HTR-8/SVneo (cell line): ENCODE measurements around the gene EMC8.
A peak's percentile ranks its signal among the peaks of the same experiment; 100 is the strongest.
"Not testable (repeated sequence)": the region's sequence is repeated elsewhere in the genome, so short reads cannot be mapped to it uniquely, and the experiment has no call there.

Source experiments
- DNase-seq: peaks from one replicate; pipeline ENCODE4 v3.0.0; 2011; ENCODE audit warnings: low spot score, mixed read lengths; ENCODE audit not compliant: insufficient read length
- FAIRE-seq: peaks from 2 replicates; lab custom pipeline; 2011; peaks lifted over from hg19 to GRCh38; lab: Jason Lieb, UNC

EMC8 gene

GRCh38 chr16:85799497-85800320 is at the start of gene EMC8, which contains the start of gene COX4I1:
EMC8 (minus strand) TSS chr16:85799544; CDS start chr16:85799295, 249 bp downstream.
COX4I1 (plus strand) TSS chr16:85799695; CDS start chr16:85801206, 1,511 bp downstream.
- FAIRE-seq (peak; percentile 31), DNase-seq (peak; percentile 96)

GRCh38 chr16:85848986-85849385 is 49.6 kb upstream of the EMC8 start:
- no peak for FAIRE-seq
- DNase-seq: no peak

GRCh38 chr16:85847681-85848601 is 48.6 kb upstream of the EMC8 start:
- no peak for FAIRE-seq
- no peak for DNase-seq

- FAIRE-seq (no peak), DNase-seq (no peak)
Measured at GRCh38 chr16:85847036-85847435, 47.7 kb upstream of the EMC8 start.

GRCh38 chr16:85846461-85846860 is 47.1 kb upstream of the EMC8 start:
- FAIRE-seq (no peak), DNase-seq (no peak)

- FAIRE-seq (no peak), DNase-seq (no peak)
Measured at GRCh38 chr16:85845266-85845665, 45.9 kb upstream of the EMC8 start.

GRCh38 chr16:85844786-85845185 is 45.4 kb upstream of the EMC8 start:
- no peak for FAIRE-seq
- DNase-seq: no peak

GRCh38 chr16:85844169-85844481 is 44.8 kb upstream of the EMC8 start:
- DNase-seq (no peak), FAIRE-seq (no peak)

- DNase-seq (no peak), FAIRE-seq (no peak)
Measured at GRCh38 chr16:85843471-85844168, 44.3 kb upstream of the EMC8 start.

- DNase-seq: no peak
- FAIRE-seq: peak; percentile 36
Measured at GRCh38 chr16:85842848-85843247, 43.5 kb upstream of the EMC8 start.

GRCh38 chr16:85842435-85842834 is 43.1 kb upstream of the EMC8 start:
- FAIRE-seq: no peak
- DNase-seq: no peak

- DNase-seq: no peak
- no peak for FAIRE-seq
Measured at GRCh38 chr16:85840801-85841200, 41.5 kb upstream of the EMC8 start.

GRCh38 chr16:85840395-85840794 is 41.1 kb upstream of the EMC8 start:
- no peak for DNase-seq
- no peak for FAIRE-seq

- FAIRE-seq (no peak), DNase-seq (no peak)
Measured at GRCh38 chr16:85839681-85840240, 40.4 kb upstream of the EMC8 start.

- DNase-seq (no peak), FAIRE-seq (no peak)
Measured at GRCh38 chr16:85838876-85839585, 39.7 kb upstream of the EMC8 start.

- FAIRE-seq (no peak), DNase-seq (no peak)
Measured at GRCh38 chr16:85838381-85838780, 39.0 kb upstream of the EMC8 start.

GRCh38 chr16:85837654-85838053 is 38.3 kb upstream of the EMC8 start:
- not testable (repeated sequence) for FAIRE-seq, DNase-seq

- DNase-seq (no peak), FAIRE-seq (peak; percentile 4)
Measured at GRCh38 chr16:85836706-85837582, 37.6 kb upstream of the EMC8 start.
